IMR-90 (cell line): Measurements from ENCODE around the gene FER1L5. TPM values are rescaled to one million over a fixed set of nuclear protein-coding genes. Genes with fewer than 3 reads are reported as not detected.

ENCODE experiments used
- ATAC-seq: fragments of 200-7000 bp; cut with Tn5 transposase; 2 replicates; pipeline ENCODE4 v1.9.1; 2020; ENCODE audit warnings: low read depth, mild to moderate bottlenecking, moderate library complexity
- BruUV-seq: library from RNA; stranded (reverse); fragments of 400-500 nt; replicated peaks from 2 replicates; lab custom pipeline; 2021; lab: Mats Ljungman, UMichigan
- CTCF ChIA-PET: fragments of 300-600 bp; formaldehyde crosslinking; extraction: SDS; loops from one replicate; lab custom pipeline; 2021; ENCODE audit warnings: antibody characterized with exemption; lab: Yijun Ruan, JAX
- POLR2A ChIA-PET: fragments of 300-600 bp; sonication (Branson Sonifier 250); formaldehyde crosslinking; loops from one replicate; lab custom pipeline; 2022; ENCODE audit warnings: antibody characterized with exemption; ENCODE audit not compliant: unreplicated experiment; lab: Charles Lee
- DNase-seq: peaks from one replicate; pipeline ENCODE4 v3.0.0; 2013
- H2AFZ ChIP-seq: replicated peaks from 2 replicates; pipeline ENCODE3; 2013; ENCODE audit warnings: low read length, mild to moderate bottlenecking; ENCODE audit not compliant: poor library complexity
- H2AK5ac ChIP-seq: 2 replicates; pipeline ENCODE4 v1.6.1; 2013; ENCODE audit warnings: low read depth, low read length, inconsistent platforms
- H2AK9ac ChIP-seq: replicated peaks from 2 replicates; pipeline ENCODE3; 2013; ENCODE audit warnings: mild to moderate bottlenecking, low read depth, low read length, moderate library complexity; ENCODE audit not compliant: poor library complexity
- H2BK120ac ChIP-seq: 2 replicates; pipeline ENCODE4 v1.6.1; 2013; ENCODE audit warnings: low read depth, low read length, inconsistent platforms
- H2BK15ac ChIP-seq: 3 replicates; pipeline ENCODE4 v1.6.1; 2013; ENCODE audit warnings: low read depth, low read length, inconsistent platforms
- H2BK20ac ChIP-seq: 2 replicates; pipeline ENCODE4 v1.6.1; 2013; ENCODE audit warnings: low read depth, mild to moderate bottlenecking, inconsistent platforms, low read length, moderate library complexity
- H2BK5ac ChIP-seq: 2 replicates; pipeline ENCODE4 v1.6.1; 2013; ENCODE audit warnings: mild to moderate bottlenecking, low read depth, low read length, inconsistent platforms; ENCODE audit not compliant: poor library complexity, severe bottlenecking
- H3K14ac ChIP-seq: replicated peaks from 2 replicates; pipeline ENCODE4 v1.6.1; 2013; ENCODE audit warnings: low read depth, low read length, inconsistent platforms
- H3K18ac ChIP-seq: 2 replicates; pipeline ENCODE4 v1.6.1; 2013; ENCODE audit warnings: low read depth, low read length, control low read depth
- H3K23ac ChIP-seq: 2 replicates; pipeline ENCODE4 v1.6.1; 2013; ENCODE audit warnings: low read depth, low read length, inconsistent platforms
- H3K27ac ChIP-seq: 2 replicates; pipeline ENCODE4 v1.5.1; 2013; ENCODE audit warnings: mild to moderate bottlenecking, control low read depth, low read length; ENCODE audit not compliant: insufficient read depth
- H3K27me3 ChIP-seq: 2 replicates; pipeline ENCODE4 v1.6.1; 2013; ENCODE audit warnings: low read length; ENCODE audit not compliant: control insufficient read depth, insufficient read depth
- H3K36me3 ChIP-seq: 2 replicates; pipeline ENCODE4 v1.6.1; 2013; ENCODE audit warnings: low read length, mixed read lengths; ENCODE audit not compliant: control insufficient read depth, insufficient read depth
- H3K4ac ChIP-seq: 2 replicates; pipeline ENCODE4 v1.6.1; 2013; ENCODE audit warnings: low read depth, low read length, inconsistent platforms
- H3K4me1 ChIP-seq: 2 replicates; pipeline ENCODE4 v1.6.1; 2013; ENCODE audit warnings: low read length, mixed read lengths; ENCODE audit not compliant: control insufficient read depth, insufficient read depth
- H3K4me2 ChIP-seq: 2 replicates; pipeline ENCODE4 v1.6.1; 2013; ENCODE audit warnings: low read depth, mild to moderate bottlenecking, control low read depth, low read length, moderate library complexity
- H3K4me3 ChIP-seq: 2 replicates; pipeline ENCODE4 v1.5.1; 2013; ENCODE audit warnings: low read depth, mild to moderate bottlenecking, control low read depth, low read length, moderate library complexity; ENCODE audit not compliant: insufficient read depth
- H3K56ac ChIP-seq: 2 replicates; pipeline ENCODE4 v1.6.1; 2013; ENCODE audit warnings: low read length, inconsistent platforms; ENCODE audit not compliant: insufficient read depth; ENCODE audit errors: extremely low read depth
- H3K79me1 ChIP-seq, 2 experiments: 2 replicates each; pipeline ENCODE4 v1.6.1; 2013; ENCODE audit warnings: low read length in 2 of 2, inconsistent platforms in 1 of 2, low read depth in 1 of 2
- H3K9ac ChIP-seq: 2 replicates; pipeline ENCODE4 v1.6.1; 2013; ENCODE audit warnings: low read depth, low read length, control low read depth
- H3K9me1 ChIP-seq: 2 replicates; pipeline ENCODE4 v1.6.1; 2013; ENCODE audit warnings: low read length, inconsistent platforms; ENCODE audit not compliant: insufficient read depth
- H3K9me3 ChIP-seq: 2 replicates; pipeline ENCODE4 v1.6.1; 2013; ENCODE audit warnings: low read length; ENCODE audit not compliant: control insufficient read depth, insufficient read depth
- H4K20me1 ChIP-seq: 2 replicates; pipeline ENCODE4 v1.6.1; 2013; ENCODE audit warnings: low read length, inconsistent platforms; ENCODE audit not compliant: insufficient read depth
- H4K5ac ChIP-seq: 2 replicates; pipeline ENCODE4 v1.6.1; 2013; ENCODE audit warnings: mild to moderate bottlenecking, low read depth, low read length, control low read depth
- H4K8ac ChIP-seq, 2 experiments: 2 replicates each; pipeline ENCODE4 v1.6.1; 2013; ENCODE audit warnings: low read depth in 2 of 2, low read length in 2 of 2, control low read depth in 1 of 2, inconsistent platforms in 1 of 2
- H4K91ac ChIP-seq: 2 replicates; pipeline ENCODE4 v1.6.1; 2013; ENCODE audit warnings: low read depth, low read length, inconsistent platforms; ENCODE audit not compliant: insufficient read depth
- BHLHE40 ChIP-seq: fragments of 150-350 bp; IDR thresholded peaks from 2 replicates; pipeline ENCODE4 v1.6.1; 2016; ENCODE audit warnings: mild to moderate bottlenecking, low read depth, low read length
- CEBPB ChIP-seq: IDR thresholded peaks from 2 replicates; pipeline ENCODE4 v1.6.1; 2012; ENCODE audit warnings: low read depth, low read length, improper control_type of control experiment
- CHD1 ChIP-seq: IDR thresholded peaks from 2 replicates; pipeline ENCODE4 v1.6.1; 2012; ENCODE audit warnings: low read depth, low read length, improper control_type of control experiment
- CTCF ChIP-seq: conservative IDR thresholded peaks from 2 replicates; pipeline ENCODE4 v1.5.1; 2012; ENCODE audit warnings: mild to moderate bottlenecking, low read depth, low read length, improper control_type of control experiment
- ELK1 ChIP-seq: fragments of 150-350 bp; IDR thresholded peaks from 2 replicates; pipeline ENCODE4 v1.6.1; 2016; ENCODE audit warnings: low read depth, mild to moderate bottlenecking, low read length, moderate library complexity, borderline replicate concordance
- FOS ChIP-seq: fragments of 150-350 bp; IDR thresholded peaks from 2 replicates; pipeline ENCODE4 v1.6.1; 2016; ENCODE audit warnings: low read depth, low read length
- MXI1 ChIP-seq: IDR thresholded peaks from 2 replicates; pipeline ENCODE4 v1.6.1; 2012; ENCODE audit warnings: low read depth, mild to moderate bottlenecking, low read length, moderate library complexity, borderline replicate concordance
- NFE2L2 ChIP-seq: fragments of 150-350 bp; IDR thresholded peaks from 2 replicates; pipeline ENCODE4 v1.6.1; 2016; ENCODE audit warnings: low read depth, mild to moderate bottlenecking, low read length
- POLR2A ChIP-seq: IDR thresholded peaks from 2 replicates; pipeline ENCODE4 v1.6.1; 2012; ENCODE audit warnings: mild to moderate bottlenecking, low read depth, low read length
- RAD21 ChIP-seq: IDR thresholded peaks from 2 replicates; pipeline ENCODE4 v1.6.1; 2012; ENCODE audit warnings: low read length, improper control_type of control experiment
- RCOR1 ChIP-seq: IDR thresholded peaks from 2 replicates; pipeline ENCODE4 v1.6.1; 2012; ENCODE audit warnings: mild to moderate bottlenecking, low read length, improper control_type of control experiment; ENCODE audit not compliant: insufficient replicate concordance
- RFX5 ChIP-seq: IDR thresholded peaks from 2 replicates; pipeline ENCODE4 v1.8.0; 2012; ENCODE audit warnings: low read depth, mild to moderate bottlenecking, low read length, moderate library complexity
- SMC3 ChIP-seq: fragments of 150-350 bp; IDR thresholded peaks from 2 replicates; pipeline ENCODE4 v1.6.1; 2016; ENCODE audit warnings: low read depth, mild to moderate bottlenecking, antibody characterized with exemption, low read length, moderate library complexity
- USF2 ChIP-seq: fragments of 150-350 bp; IDR thresholded peaks from 2 replicates; pipeline ENCODE4 v1.6.1; 2017; ENCODE audit warnings: mild to moderate bottlenecking, antibody characterized with exemption, low read length, low read depth
- WGBS, 2 experiments: methylation state at CpG; one replicate each; pipeline versions ENCODE4 v1.1.5 to v1.1.7; 2013; ENCODE audit warnings: missing lambda C conversion rate in 2 of 2; ENCODE audit not compliant: insufficient read length in 1 of 2; ENCODE audit errors: extremely low coverage in 2 of 2; 5-methylcytosine and 5-hydroxymethylcytosine counted together
- dilution Hi-C: fragments of 300-500 bp; cut with HindIII; formaldehyde crosslinking; loops from one replicate; pipeline ENCODE4 v1.14.3; 2018; ENCODE audit warnings: low sequenced_read_pairs; ENCODE audit not compliant: unreplicated experiment
- in situ Hi-C: fragments of 300-500 bp; cut with MboI; formaldehyde crosslinking; loops from 3 replicates; pipeline ENCODE4 v1.14.3; 2019; ENCODE audit warnings: low sequenced_read_pairs, inconsistent platforms, mixed read lengths
- intact Hi-C: fragments of 100-400 bp; cut with micrococcal nuclease; formaldehyde crosslinking; loops from 2 replicates; pipeline ENCODE4 v1.10.0; 2022
- polyA plus RNA-seq, 3 experiments: library from polyadenylated mRNA; depleted of rRNA; stranded (reverse); fragments of >200 nt; gene quantifications; 2 replicates each; pipeline ENCODE4 v1.2.3, GENCODE V29; 2012; ENCODE audit warnings: low replicate concordance in 1 of 3
- total RNA-seq: library from RNA; depleted of rRNA; stranded (reverse); fragments of >200 nt; gene quantifications from 2 replicates; pipeline ENCODE4 v1.2.3, GENCODE V29; 2012

The FER1L5 gene
- total and polyA plus RNA-seq, 2 of the 4 experiments (the other 2 are of a cell fraction), result 0.15 to 0.36 TPM

- no peak overlapping the region for H2BK5ac ChIP-seq
- no peaks in the 10 kb centered on the region for H3K27me3 ChIP-seq
- H2AK5ac ChIP-seq, result no peak overlapping the region
- H2AFZ ChIP-seq, result no peak overlapping the region
- H2BK120ac ChIP-seq, result no peak overlapping the region
- H2AK9ac ChIP-seq, result no peak overlapping the region
- no peak overlapping the region for H3K9ac ChIP-seq
- H3K9me3 ChIP-seq, result no peaks in the 10 kb centered on the region
- no TSS peak for BruUV-seq
- no peak overlapping the region for H4K5ac ChIP-seq
- H3K4me1 ChIP-seq, result no peaks in the 10 kb centered on the region
- no peak overlapping the region for H3K4me3 ChIP-seq
- no peak overlapping the region for H3K4me2 ChIP-seq
- intact Hi-C loops, result no loop called here
- no peak for DNase-seq
- WGBS, 2 experiments, result no CpG with 5 or more reads among the region's 2 CpGs
- no peak overlapping the region for H2BK20ac ChIP-seq
- H4K8ac ChIP-seq, result no peak overlapping the region
- H3K18ac ChIP-seq, result no peak overlapping the region
- CTCF ChIA-PET, result no interaction called here
- H4K20me1 ChIP-seq, result peaks cover 4% of the 10 kb centered on the region
- peaks cover 4 to 13% of the 10 kb centered on the region in 2 experiments; a peak in 2 of 4 replicates for H3K79me1 ChIP-seq
- H2BK15ac ChIP-seq, result no peak overlapping the region
- ATAC-seq, result no peak
- no peak overlapping the region for H3K14ac ChIP-seq
- TF ChIP-seq CEBPB (no peak), POLR2A (no peak), RCOR1 (no peak), RFX5 (no peak), FOS (no peak), ELK1 (no peak), SMC3 (no peak), USF2 (no peak), CTCF (no peak), BHLHE40 (no peak), NFE2L2 (no peak), CHD1 (no peak), MXI1 (no peak), RAD21 (no peak)
- dilution Hi-C loops, result no loop called here
- H3K23ac ChIP-seq, result no peak overlapping the region
- peaks cover 61% of the 10 kb centered on the region for H3K36me3 ChIP-seq
- H3K27ac ChIP-seq, result no peak overlapping the region
- POLR2A ChIA-PET, result no interaction called here
- H4K91ac ChIP-seq, result no peak overlapping the region
- no peak overlapping the region for H3K4ac ChIP-seq
- H3K56ac ChIP-seq, result no peak overlapping the region
- in situ Hi-C loops, result loop anchor here (25.0 kb wide), 1 partner anchor 362 kb away; no protein-coding TSS in a partner anchor
- no peaks in the 10 kb centered on the region; the same call in 1 of the 2 replicates for H3K9me1 ChIP-seq
Measured at GRCh38 chr2:96599941-96600340, 42.6 kb upstream of the FER1L5 start.
